HepG2 (cell line): Measurements from ENCODE around the gene FBXL12. TPM values are rescaled to one million over a fixed set of nuclear protein-coding genes. Genes with fewer than 3 reads are reported as not detected.

Source experiments
- ASH2L ChIP-seq: fragments of 300-600, 200-600 bp; sonication (generic); IDR thresholded peaks from 2 replicates; pipeline ENCODE4 v1.7.0; 2017; ENCODE audit warnings: low read depth, mild to moderate bottlenecking, moderate library complexity, mixed read lengths, low read length; ENCODE audit not compliant: insufficient read length
- HDAC6 ChIP-seq: fragments of 200-600 bp; sonication (generic); IDR thresholded peaks from 2 replicates; pipeline ENCODE4 v1.7.0; 2017; ENCODE audit warnings: mild to moderate bottlenecking, antibody characterized with exemption, low read length, low read depth
- KAT8 ChIP-seq: IDR thresholded peaks from 2 replicates; pipeline ENCODE4 v1.6.1; 2016; ENCODE audit warnings: missing genetic modification reagents, missing compliant biosample characterization
- NFE2L1 ChIP-seq: sonication (generic); formaldehyde crosslinking; IDR thresholded peaks from 2 replicates; pipeline ENCODE4 v1.4.0; 2020; ENCODE audit warnings: missing genetic modification reagents, mild to moderate bottlenecking, borderline replicate concordance
- NR2F2 ChIP-seq: IDR thresholded peaks from 2 replicates; pipeline ENCODE4 v1.6.1; 2012; ENCODE audit warnings: low read depth, inconsistent platforms, borderline replicate concordance
- RBM39 ChIP-seq: fragments of 200-400 bp; formaldehyde crosslinking; IDR thresholded peaks from one replicate; pipeline ENCODE4 v1.6.1; 2018; ENCODE audit warnings: antibody characterized with exemption, mild to moderate bottlenecking, low read depth, low read length; ENCODE audit not compliant: poor library complexity, severe bottlenecking
- RFXAP ChIP-seq: sonication (generic); formaldehyde crosslinking; IDR thresholded peaks from 2 replicates; pipeline ENCODE4 v1.4.0; 2020; ENCODE audit warnings: missing genetic modification reagents, borderline replicate concordance
- SIX1 ChIP-seq: sonication (generic); formaldehyde crosslinking; IDR thresholded peaks from 2 replicates; pipeline ENCODE4 v1.4.0; 2020; ENCODE audit warnings: missing genetic modification reagents, borderline replicate concordance
- SMAD3 ChIP-seq: sonication (generic); formaldehyde crosslinking; IDR thresholded peaks from 2 replicates; pipeline ENCODE4 v1.4.0; 2020; ENCODE audit warnings: missing genetic modification reagents
- THAP11 ChIP-seq: IDR thresholded peaks from 2 replicates; pipeline ENCODE4 v1.6.1; 2016; ENCODE audit warnings: missing biosample characterization, missing genetic modification reagents
- ZKSCAN5 ChIP-seq: sonication (generic); formaldehyde crosslinking; IDR thresholded peaks from 2 replicates; pipeline ENCODE4 v1.5.1; 2020; ENCODE audit warnings: mild to moderate bottlenecking, missing genetic modification reagents
- ZNF18 ChIP-seq: sonication (generic); formaldehyde crosslinking; IDR thresholded peaks from 2 replicates; pipeline ENCODE4 v1.8.0; 2022; ENCODE audit warnings: mild to moderate bottlenecking, missing genetic modification reagents; ENCODE audit not compliant: insufficient replicate concordance
- ZNF543 ChIP-seq: sonication (generic); formaldehyde crosslinking; IDR thresholded peaks from 2 replicates; pipeline ENCODE4 v1.4.0; 2020; ENCODE audit warnings: mild to moderate bottlenecking, missing genetic modification reagents
- ZNF619 ChIP-seq: sonication (generic); formaldehyde crosslinking; IDR thresholded peaks from 2 replicates; pipeline ENCODE4 v1.4.0; 2020; ENCODE audit warnings: mild to moderate bottlenecking, missing genetic modification reagents
- ZNF768 ChIP-seq: sonication (generic); formaldehyde crosslinking; IDR thresholded peaks from 2 replicates; pipeline ENCODE4 v1.4.0; 2020; ENCODE audit warnings: missing genetic modification reagents
- polyA plus RNA-seq, 8 experiments: library from polyadenylated mRNA; depleted of rRNA in 3 of 8; stranded (reverse) in 7 of 8; unstranded in 1 of 8; fragments of >200 nt; fragmentation: Illumina TruSeq in 4 of 8; extraction: Trizol in 4 of 8; gene quantifications; 2 replicates each; pipeline versions ENCODE4 v1.2.1 to v1.2.3, GENCODE V29; 2011 to 2016; ENCODE audit warnings: low read depth in 4 of 8, missing spikeins in 1 of 8, mixed read lengths in 1 of 8; ENCODE audit not compliant: insufficient read depth in 1 of 8
- total RNA-seq, 5 experiments: library from RNA; depleted of rRNA; stranded (reverse); fragments of >200 nt; fragmentation: Illumina TruSeq; extraction: Trizol; gene quantifications; 2 replicates each; pipeline ENCODE4 v1.2.3, GENCODE V29; 2016; ENCODE audit warnings: low read depth in 1 of 5
- TF ChIP-seq, protein P1 (sequence below): sonication (generic); formaldehyde crosslinking; IDR thresholded peaks from 2 replicates; pipeline ENCODE4 v1.5.0; 2020; ENCODE audit warnings: mild to moderate bottlenecking, missing genetic modification reagents, borderline replicate concordance
- TF ChIP-seq, protein P2 (sequence below): sonication (generic); formaldehyde crosslinking; IDR thresholded peaks from 2 replicates; pipeline ENCODE4 v1.5.0; 2020; ENCODE audit warnings: missing genetic modification reagents, mild to moderate bottlenecking, borderline replicate concordance
- TF ChIP-seq, protein P3 (sequence below): IDR thresholded peaks from 2 replicates; pipeline ENCODE4 v1.6.1; 2016; ENCODE audit warnings: mild to moderate bottlenecking, missing biosample characterization, missing genetic modification reagents

FBXL12 gene
- total and polyA plus RNA-seq, 2 of the 13 experiments (the other 11 are each of a cell fraction or from before 2014, with no cell fraction given), result 20.4 to 23.1 TPM

DNA sequence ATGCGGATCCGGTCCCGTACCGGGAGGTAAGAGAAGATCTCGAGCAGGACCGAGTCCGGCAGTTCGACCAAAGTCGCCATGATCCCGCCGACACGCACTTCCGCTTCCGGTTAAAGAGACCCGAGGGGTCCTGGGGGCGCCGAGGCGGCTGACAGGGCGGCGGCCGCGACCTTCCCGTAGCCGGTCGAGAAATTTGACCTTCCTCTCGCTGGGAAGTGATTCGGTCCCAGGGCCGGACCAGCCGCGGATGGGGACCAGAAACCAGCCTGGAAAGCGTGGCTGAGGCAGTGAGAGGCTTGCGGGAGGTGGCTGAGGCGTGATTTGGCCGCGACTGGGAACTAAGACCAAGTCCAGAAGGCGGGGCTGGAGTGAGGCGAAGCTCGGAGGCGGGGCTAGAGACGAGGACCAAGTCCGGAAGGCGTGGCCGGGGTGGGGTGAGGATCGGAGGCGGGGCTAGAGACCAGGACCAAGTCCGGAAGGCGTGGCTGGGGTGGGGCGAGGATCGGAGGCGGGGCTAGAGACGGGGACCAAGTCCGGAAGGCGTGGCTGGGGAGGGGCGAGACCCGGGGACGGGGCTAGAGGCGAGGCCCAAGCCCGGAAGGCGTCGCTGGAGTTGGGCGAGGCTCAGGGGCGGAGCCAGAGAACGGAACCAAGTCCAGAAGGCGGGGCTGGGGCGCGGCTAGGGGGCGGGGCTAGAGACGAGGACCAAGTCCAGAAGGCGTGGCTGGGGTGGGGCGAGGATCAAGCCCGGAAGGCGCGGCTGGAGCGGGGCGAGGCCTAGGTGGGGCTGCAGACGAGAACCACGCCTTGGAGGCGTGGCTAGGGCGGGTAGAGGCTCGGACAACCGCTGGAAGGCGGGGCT lies at the start of gene FBXL12 (continued):
- TF ChIP-seq RBM39 (peak; percentile 81), KAT8 (CRISPR knock-in tag) (peak; percentile 94), HDAC6 (no peak), ZNF18 (CRISPR knock-in tag) (no peak), RFXAP (CRISPR knock-in tag) (peak; percentile 1; the same call in 1 of the 2 replicates), THAP11 (peak; percentile 84), ZKSCAN5 (CRISPR knock-in tag) (no peak), ZNF768 (CRISPR knock-in tag) (peak; percentile 32; the same call in 1 of the 2 replicates), NFE2L1 (no peak), SMAD3 (CRISPR knock-in tag) (no peak; the same call in 1 of the 2 replicates), ZNF619 (CRISPR knock-in tag) (peak; percentile 91; the same call in 1 of the 2 replicates), NR2F2 (peak; percentile 45; the same call in 1 of the 2 replicates), ZNF543 (CRISPR knock-in tag) (peak; percentile 46; the same call in 1 of the 2 replicates), ASH2L (peak; percentile 90), SIX1 (no peak)
- TF ChIP-seq, protein P1, sequence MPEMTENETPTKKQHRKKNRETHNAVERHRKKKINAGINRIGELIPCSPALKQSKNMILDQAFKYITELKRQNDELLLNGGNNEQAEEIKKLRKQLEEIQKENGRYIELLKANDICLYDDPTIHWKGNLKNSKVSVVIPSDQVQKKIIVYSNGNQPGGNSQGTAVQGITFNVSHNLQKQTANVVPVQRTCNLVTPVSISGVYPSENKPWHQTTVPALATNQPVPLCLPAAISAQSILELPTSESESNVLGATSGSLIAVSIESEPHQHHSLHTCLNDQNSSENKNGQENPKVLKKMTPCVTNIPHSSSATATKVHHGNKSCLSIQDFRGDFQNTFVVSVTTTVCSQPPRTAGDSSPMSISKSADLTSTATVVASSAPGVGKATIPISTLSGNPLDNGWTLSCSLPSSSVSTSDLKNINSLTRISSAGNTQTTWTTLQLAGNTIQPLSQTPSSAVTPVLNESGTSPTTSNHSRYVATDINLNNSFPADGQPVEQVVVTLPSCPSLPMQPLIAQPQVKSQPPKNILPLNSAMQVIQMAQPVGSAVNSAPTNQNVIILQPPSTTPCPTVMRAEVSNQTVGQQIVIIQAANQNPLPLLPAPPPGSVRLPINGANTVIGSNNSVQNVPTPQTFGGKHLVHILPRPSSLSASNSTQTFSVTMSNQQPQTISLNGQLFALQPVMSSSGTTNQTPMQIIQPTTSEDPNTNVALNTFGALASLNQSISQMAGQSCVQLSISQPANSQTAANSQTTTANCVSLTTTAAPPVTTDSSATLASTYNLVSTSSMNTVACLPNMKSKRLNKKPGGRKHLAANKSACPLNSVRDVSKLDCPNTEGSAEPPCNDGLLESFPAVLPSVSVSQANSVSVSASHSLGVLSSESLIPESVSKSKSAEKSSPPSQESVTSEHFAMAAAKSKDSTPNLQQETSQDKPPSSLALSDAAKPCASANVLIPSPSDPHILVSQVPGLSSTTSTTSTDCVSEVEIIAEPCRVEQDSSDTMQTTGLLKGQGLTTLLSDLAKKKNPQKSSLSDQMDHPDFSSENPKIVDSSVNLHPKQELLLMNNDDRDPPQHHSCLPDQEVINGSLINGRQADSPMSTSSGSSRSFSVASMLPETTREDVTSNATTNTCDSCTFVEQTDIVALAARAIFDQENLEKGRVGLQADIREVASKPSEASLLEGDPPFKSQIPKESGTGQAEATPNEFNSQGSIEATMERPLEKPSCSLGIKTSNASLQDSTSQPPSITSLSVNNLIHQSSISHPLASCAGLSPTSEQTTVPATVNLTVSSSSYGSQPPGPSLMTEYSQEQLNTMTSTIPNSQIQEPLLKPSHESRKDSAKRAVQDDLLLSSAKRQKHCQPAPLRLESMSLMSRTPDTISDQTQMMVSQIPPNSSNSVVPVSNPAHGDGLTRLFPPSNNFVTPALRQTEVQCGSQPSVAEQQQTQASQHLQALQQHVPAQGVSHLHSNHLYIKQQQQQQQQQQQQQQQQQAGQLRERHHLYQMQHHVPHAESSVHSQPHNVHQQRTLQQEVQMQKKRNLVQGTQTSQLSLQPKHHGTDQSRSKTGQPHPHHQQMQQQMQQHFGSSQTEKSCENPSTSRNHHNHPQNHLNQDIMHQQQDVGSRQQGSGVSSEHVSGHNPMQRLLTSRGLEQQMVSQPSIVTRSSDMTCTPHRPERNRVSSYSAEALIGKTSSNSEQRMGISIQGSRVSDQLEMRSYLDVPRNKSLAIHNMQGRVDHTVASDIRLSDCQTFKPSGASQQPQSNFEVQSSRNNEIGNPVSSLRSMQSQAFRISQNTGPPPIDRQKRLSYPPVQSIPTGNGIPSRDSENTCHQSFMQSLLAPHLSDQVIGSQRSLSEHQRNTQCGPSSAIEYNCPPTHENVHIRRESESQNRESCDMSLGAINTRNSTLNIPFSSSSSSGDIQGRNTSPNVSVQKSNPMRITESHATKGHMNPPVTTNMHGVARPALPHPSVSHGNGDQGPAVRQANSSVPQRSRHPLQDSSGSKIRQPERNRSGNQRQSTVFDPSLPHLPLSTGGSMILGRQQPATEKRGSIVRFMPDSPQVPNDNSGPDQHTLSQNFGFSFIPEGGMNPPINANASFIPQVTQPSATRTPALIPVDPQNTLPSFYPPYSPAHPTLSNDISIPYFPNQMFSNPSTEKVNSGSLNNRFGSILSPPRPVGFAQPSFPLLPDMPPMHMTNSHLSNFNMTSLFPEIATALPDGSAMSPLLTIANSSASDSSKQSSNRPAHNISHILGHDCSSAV (CRISPR knock-in tag), result no peak
- TF ChIP-seq, protein P2, sequence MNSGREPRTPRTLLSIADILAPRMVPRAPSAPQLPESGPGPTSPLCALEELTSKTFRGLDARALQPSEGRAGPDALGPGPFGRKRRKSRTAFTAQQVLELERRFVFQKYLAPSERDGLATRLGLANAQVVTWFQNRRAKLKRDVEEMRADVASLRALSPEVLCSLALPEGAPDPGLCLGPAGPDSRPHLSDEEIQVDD (CRISPR knock-in tag), result 0 out of 2 replicates have a peak, but pooled peaks have one; percentile 76
- TF ChIP-seq, protein P3, sequence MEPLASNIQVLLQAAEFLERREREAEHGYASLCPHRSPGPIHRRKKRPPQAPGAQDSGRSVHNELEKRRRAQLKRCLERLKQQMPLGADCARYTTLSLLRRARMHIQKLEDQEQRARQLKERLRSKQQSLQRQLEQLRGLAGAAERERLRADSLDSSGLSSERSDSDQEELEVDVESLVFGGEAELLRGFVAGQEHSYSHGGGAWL (CRISPR knock-in tag), result 0 out of 2 replicates have a peak, but pooled peaks have one; percentile 68
